Stimulated activated CD4-positive, alpha-beta T cell treated with anti-CD3 and anti-CD28 coated beads, TNF-alpha, amount 100 ng/mL, for 1 hour (primary cell): ENCODE measurements around the gene ME2.
"Not testable (repeated sequence)": the region's sequence is repeated elsewhere in the genome, so short reads cannot be mapped to it uniquely, and the experiment has no call there.

ENCODE experiments used
- DNase-seq, 3 donors: peaks; one replicate each; pipeline ENCODE4 v3.0.0-alpha.2; 2020; ENCODE audit warnings: low read depth in 3 of 3, low spot score in 1 of 3

ME2 gene

DNA sequence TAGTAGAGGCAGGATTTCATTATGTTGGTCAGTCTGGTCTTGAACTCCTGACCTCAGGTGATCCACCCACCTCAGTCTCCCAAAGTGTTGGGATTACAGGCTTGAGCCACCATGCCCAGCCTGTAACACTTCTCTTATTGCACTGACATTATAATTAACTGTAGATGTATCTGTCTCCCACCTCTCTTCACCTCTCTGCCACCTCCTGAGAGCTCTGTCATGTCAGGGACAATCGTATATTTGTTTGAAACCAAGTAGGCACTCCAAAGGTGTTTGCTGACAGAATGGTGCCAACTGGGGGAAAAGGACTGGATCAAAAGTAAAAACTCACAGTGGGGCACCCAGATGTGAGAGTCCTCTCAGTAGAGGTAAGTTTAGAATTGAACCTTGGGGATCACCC is 17.3 kb upstream of the ME2 start:
- DNase-seq, result no peak

DNA sequence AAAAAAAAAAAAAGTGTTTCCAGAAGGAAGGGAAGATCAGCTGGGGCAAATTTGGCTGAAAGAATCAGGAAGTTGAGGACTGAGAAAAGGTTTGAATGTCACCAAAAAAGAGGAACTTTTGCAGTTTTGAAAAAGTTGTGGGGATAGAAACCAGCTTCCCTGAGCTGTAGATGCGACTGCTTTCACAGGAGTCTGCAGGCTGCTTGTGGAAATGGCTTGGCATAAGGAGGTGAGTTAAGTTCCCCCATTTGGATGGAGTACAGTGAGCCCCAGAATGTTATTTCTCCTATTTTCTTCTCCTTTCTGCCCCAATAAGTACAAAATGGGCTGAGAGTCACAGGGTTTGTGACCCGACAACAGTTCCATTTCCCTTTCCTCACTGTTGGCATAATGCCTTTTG is 16.5 kb upstream of the ME2 start:
- DNase-seq, result no peak

DNA sequence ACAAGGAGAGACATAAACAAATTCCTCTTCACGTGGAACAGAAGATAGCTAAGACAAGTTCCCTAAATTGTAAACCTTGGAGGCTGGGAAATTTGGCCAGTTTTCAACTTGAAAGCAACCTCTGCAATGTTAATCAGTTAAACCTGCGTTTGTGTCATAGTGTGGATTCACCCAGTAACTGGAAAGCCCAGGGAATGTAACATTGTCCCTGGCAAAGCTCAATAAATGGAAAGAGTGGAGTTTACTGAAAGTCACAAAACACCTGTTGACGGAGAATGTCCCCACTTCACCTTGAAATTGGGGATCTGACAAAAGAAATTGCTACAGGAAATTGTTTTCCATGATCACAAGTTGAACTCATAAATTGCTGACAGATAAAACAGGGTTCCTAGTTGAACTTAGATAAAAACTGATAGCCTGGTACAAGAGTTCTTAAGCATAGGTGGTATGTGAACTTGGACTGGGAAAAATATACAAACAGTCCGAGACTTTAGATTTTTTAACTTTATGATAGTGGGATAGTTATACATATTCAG is 15.0 kb upstream of the ME2 start:
- no peak for DNase-seq

DNA sequence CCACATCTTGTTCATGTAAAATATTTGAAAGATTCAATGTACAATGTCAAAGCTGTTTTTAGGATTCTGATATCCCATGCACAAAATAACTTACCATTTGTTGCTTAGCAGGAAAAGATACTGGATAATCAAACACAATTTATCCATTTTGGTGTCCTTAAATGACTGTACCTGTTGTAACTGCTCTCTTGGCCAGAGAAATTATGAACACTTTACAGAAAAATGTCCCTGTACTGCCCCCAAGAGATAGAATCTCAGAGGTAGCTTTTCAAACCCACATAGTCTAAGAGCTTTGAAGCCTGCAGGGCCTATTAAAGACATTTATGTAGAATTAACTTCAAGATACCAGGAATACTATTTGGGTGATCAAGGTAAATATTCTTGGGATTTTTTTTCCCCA is 12.2 kb upstream of the ME2 start:
- DNase-seq, result no peak

DNA sequence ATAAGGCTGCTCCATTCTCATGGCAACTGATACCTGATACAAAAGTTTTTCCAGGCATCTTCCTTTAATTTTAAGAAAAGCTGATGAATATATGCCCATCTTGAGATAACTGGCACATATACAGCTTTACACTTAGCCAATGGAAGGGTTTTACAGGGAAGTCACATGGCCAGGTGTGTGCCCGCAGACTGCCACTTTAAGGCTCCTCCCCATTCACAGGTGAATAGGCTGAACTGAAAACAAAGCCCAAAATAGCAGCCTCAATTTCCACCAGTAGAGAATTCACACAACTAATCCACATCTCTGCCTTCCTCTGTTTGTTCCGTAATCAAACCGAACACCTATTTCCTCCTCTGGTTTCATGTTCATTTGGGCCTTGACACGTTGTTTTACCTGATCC is 9.8 kb upstream of the ME2 start:
- DNase-seq, result no peak

DNA sequence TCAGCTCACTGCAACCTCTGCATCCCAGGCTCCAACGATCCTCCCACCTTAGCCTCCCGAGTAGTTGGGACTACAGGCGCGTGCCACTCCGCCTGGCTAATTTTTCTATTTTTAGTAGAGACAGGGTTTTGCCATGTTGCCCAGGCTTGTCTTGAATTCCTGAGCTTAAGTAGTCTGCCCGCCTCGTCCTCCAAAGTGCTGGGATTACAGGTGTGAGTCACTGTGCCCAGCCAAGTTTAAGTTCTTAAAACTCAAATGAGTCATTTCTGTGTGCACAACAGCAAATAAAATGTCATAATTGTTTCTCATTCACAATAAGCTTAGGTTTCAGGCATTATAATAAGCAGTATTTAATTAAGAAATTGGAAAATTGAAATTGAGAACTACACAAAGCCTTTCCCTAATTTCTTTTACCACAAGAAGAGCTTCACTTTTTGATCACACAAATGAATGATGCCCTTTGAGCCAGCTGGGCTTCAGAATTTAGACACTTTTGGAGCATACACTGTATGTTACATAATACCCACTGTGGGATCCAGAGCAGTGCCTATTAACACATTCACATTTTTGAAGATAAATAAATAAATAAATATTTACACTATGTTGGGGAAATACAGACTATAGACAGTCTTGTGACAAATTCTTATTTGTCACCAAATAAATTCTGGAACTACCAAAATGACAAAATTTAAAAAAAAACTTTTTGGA is 8.6 kb upstream of the ME2 start:
- no peak for DNase-seq

DNA sequence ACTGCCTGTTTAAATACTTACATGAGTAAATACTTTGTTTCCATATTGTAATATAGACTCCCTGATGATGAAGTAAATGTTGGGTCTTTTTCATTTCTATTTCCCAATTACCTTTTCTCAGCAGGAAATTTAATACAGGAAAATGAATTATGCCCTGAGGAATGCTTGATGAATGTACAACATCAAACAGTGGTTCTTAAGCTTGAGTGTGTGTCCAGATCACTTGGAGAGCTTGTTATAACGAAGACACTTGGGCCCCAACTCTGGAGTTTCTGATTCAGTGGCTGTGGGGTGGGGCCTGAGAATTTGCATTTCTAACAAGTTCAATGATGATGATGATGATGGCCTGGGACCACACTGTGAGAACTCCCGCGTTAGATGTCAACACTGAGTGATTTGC is 7.1 kb upstream of the ME2 start:
- DNase-seq, result no peak

DNA sequence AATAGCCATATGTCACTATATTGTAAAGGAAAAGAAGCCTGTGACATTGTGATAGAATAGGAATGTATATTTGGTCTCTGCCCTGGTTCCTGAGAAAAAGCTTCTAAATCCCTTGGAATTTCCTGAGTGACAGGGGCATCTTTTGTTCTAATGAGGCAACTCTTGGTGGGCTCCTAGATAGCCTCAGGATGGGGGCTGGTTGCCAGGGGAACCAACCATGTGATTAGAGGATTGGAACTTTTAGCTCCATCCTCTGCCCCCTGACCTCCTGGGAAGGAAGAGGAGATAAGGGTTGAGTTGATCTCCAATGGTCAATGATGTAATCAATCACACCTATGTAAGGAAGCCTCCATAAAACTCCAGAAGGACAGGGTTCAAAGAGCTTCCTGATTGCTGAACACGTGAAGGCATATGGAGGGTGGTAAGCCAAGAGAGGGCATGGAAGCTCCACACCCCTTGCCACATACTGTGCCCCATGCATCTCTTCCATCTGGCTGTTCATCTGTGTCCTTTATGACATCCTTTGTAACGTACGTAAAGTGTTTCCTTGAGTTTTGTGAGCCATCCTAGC is 2.9 kb upstream of the ME2 start:
- no peak for DNase-seq

DNA sequence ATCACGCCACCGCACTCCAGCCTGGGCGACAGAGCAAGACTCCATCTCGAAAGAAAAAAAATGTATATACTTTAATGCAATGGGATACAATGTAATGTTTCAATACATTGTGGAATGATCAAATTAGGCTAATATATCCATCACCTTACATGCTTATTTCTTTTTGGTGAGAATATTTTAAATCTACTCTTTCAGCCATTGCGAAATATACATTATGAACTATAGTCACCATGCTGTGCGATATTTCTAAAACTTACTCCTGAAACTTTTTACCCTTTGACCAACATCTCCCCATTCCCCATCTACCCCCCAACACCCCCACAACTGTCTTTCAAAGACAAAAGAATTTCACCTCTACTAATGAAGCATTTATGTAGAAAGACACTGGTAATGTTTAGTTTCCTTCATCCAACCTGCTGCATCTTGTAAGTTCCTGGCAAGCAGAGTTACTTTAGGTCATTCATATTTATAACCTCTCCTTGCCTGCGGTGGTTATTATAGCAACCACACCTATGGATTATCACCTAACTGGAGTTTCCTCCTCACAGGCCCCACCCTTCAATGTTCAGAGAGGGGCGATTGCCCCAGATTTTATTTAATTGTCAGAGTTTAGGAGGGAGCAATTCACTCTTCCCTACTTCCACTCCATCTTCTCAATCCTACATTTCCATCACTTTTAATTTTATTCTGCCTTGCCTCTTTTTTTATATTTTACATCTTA is 1.2 kb upstream of the ME2 start:
- DNase-seq, result no peak

DNA sequence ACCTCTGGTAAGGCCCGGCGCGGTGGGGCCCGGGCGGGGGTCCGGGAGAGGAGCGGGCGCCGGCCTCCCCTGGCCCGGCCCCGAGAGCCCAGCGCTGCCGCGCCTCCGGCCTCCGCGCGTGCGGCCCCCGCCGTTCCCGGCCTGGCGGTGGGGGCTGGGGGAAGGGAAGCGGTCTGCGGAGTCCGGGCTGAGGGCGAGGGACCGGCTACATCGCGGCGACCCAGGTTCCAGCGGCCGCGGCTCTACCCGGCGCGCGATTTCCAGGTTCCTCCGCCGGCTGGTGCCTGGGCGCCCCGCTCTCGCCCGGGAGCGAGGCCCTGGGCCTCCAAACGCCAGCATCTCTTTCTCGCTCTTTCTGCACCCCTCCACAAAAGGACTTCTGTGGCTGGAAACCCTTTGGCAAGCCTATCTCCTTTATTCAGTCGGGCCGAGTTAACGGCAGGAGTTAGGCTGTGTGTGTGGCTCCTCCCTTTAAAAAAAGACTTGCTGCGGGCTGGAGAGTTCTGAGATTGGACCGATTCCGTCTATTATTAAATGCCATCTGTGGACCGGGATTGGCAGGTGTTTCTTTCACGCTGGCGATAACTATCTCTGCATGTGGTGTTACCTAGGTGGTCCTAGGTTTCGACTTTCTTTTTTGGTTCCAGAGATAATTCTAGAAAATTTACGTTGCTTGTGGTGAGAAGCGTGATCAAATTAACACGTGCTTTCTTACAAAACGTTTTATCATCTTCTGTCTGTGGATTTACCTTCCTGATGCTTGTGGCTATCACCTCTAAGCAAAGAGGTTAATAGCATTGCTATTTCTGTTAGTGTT is 592 bp downstream of the ME2 start:
- DNase-seq, result no peak

DNA sequence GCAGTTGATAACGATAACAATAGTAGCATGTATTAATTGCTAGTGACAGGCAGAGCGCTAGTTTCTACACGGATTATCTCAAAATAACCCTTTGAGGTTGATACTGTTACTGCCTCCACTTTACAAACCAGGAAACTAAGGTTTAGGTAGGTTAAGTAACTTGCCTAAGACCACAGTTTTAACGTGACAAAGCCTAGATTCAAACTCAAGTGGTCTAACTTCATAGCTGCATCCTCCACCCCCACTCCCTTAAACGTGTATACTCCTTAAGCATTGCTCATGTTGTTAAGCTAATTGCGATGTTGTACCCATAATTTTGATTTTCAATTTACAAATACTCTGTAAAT is 1.2 kb downstream of the ME2 start:
- DNase-seq, result no peak

DNA sequence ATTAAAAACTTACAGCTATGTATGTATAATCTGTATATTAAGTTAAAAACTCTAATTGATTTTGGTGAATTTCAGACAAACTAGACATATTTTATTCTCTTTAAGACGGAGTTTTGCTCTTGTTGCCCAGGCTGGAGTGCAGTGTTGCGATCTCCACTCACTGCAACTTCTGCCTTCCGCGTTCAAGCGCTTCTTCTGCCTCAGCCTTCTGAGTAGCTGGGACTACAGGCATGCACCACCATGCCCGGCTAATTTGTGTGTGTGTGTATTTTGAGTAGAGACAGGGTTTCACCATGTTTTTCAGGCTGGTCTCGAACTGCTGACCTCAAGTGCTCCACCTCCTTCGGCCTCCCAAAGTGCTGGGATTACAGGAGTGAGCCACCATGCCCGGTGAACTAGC is 2.0 kb downstream of the ME2 start:
- DNase-seq, result not testable (repeated sequence)

DNA sequence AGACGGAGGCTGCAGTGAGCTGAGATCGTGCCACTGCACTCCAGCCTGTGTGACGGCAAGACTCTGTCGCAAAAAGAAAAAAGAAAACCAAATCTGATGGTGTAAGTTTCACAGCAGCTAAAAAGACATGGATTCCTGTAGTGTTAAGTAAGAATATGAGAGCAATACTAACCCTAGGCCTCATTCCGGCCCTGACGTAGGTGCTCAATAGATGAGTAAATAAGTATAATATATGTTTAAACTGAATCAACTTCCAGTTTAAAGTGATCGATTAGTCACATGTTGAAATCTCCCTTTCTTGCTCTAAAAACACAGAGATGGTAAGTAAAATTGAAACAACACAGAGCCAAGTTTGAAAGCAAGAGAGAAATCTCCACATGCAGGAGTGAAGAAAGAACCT is 8.0 kb downstream of the ME2 start:
- no peak for DNase-seq

DNA sequence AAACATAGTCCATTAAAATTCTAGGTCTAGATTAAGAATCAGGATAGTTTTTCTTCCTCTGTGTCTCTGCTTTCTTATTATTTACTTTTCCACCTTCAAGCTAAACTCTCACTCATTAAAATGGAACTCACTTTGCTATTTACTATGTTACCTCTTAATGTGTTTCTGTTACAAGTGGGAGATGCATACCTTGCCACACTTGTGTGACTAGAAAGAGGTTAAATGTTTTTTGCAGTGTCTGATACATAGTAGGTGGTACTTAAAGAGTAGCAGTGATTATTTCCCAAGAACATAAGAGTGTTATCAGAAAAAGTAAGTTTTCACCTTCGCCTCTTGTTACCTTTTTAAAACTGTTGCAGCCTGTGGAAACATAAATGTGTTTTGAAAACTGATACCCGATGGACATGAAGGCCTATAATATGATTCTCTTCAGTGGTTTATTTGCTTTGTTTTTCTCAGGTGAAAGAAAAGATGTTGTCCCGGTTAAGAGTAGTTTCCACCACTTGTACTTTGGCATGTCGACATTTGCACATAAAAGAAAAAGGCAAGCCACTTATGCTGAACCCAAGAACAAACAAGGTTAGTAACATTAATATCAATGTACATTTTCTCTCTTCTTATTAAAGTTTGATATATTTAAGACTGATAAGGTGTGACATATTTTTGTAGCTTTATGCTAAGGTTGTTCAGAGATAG is 16.6 kb downstream of the ME2 start:
- DNase-seq, result no peak

DNA sequence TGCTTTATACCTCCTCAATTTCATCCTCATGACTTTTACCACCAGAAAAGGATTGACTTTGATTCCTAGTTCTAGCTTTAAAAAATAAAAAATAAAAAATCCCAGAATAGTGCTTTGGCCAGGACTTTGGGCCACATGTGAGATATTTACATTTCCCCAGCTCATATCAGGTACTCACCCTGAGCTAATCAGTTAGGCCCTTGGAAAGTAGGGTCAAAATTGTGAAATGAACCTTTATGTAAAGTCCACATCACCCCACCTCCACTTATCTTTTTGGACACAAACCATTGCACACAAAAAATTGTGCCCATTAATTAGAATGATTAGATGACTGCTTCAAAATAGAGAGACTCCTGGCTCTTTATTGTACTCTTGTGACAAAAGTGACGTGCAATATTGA is 17.2 kb downstream of the ME2 start:
- DNase-seq, result no peak

DNA sequence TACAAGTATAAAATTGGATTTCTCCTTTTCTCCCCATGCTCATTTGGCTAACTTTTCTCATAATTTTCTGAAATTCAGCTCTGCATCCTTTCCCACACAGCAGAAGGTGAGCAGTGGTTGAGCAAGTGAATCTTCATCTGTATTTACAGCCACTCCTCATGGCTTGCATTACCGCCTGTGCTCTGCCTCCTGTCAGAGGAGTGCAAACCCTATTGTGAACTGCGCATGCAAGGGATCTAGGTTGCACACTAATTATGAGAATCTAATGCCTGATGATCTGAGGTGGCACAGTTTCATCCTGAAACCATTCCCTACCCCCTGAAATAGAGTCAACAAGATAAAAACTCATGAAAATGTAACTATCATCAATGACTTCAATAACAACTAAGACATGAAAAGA is 20.0 kb downstream of the ME2 start:
- DNase-seq, result no peak

DNA sequence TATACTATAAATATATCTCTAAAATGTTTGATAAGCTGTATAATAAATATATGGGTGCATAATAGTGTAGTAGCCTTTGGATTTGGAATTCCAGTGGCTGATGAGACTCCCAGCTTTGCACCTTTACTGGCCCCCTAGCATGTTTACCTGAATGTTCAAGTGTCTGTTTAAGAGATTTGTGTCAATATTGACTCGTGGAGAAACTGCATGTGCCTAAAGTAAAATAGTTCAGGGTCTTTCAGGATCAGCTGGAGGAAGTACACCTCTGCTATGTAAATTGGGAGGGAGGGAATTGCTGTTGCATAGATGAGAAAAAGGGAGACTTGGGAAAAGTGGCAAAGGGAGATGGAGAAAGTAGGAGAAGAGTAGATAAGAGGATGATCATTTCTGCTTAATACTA is 23.9 kb downstream of the ME2 start:
- no peak for DNase-seq

DNA sequence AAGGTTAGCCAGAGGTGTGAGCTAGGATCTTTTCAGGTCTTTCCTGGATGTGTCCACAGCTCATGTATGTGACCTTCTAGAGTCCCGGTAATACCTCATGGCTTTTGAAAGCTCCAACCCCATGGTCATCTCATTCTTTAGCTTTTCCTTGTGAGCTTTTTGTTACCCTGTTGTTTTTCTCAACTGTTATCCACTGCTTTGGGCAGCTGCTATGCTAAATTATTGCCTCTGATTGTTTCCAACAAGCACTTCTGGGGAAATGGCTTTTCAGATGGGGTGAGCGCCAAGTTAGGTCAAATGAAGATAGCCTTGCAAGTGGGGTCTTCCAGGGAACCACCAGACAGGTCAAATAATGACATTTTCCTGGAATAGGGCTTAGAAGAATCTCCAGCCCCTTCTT is 27.9 kb downstream of the ME2 start:
- no peak for DNase-seq

DNA sequence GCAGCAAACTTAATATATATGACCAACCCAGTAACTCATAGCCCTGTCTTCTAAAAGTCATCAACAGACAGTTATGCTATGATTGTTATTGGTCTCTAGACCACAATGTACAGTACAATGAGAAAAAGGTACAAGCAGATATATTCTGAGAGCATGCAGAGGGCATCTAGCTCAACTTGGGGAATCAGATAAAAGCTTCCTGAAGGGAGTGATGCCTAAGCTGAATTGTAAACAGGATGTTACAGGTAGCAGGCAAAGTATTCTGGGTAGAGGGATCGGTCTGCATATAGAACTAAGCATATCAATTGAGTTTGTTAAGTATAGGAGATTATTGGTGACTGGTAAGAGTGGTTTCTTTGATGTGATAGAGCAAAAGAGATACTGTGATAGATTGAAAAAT is 30.3 kb downstream of the ME2 start:
- no peak for DNase-seq

DNA sequence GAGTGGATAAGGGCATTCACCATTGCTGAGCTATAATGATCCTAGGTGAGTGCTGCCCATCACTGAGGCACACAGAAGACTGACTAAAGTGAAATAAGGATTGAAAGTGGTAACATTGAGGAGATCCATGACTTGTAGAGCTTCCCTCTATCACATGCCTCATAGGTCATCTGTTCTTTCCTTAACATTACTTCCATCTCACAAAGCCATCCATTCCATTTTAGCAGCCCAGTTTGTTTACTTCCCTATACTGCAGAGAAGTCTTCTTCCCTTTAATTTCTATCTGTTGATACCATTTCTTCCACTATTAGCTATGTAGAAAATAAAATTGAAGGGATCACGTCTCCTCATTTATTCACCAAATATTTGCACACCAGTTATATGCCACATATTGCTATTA is 32.1 kb downstream of the ME2 start:
- no peak for DNase-seq

DNA sequence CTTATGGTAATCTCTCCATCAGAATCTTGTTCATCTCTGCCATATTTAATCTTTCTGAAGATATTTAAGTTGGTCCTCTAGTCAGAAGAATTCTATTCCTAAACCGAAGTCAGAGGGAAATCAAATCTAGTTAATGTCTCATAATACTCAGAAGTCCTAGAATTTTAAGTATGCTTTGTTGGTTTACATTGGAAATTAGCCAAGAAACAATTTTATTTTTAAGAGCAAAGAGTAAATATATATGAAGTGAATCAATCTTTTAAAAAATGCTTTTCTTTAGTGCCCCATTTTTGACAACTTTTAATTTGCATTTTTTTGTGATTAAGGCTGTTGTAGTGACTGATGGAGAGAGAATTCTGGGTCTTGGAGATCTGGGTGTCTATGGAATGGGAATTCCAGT is 38.1 kb downstream of the ME2 start:
- DNase-seq, result no peak
